Esophagus muscularis mucosa (tissue), 4 donors: ENCODE results near the gene POFUT1. TPM values are rescaled to one million over a fixed set of nuclear protein-coding genes. Genes with fewer than 3 reads are reported as not detected.

Experiments
- DNase-seq: peaks from one replicate; pipeline ENCODE4 v3.0.0-alpha.2; 2017; ENCODE audit errors: extremely low spot score
- H3K27ac ChIP-seq, 4 donors: fragments of 200-600 bp; sonication (generic); replicated peaks in 1 of 4; 1 replicate in 3 of 4; 2 replicates in 1 of 4; pipeline ENCODE4 v1.5.1; 2016 to 2019; ENCODE audit warnings: mild to moderate bottlenecking in 1 of 4
- H3K27me3 ChIP-seq, 4 donors: fragments of 200-600 bp; sonication (generic); one replicate each; pipeline versions ENCODE4 v1.5.1 to v1.6.0; 2016 to 2019
- H3K36me3 ChIP-seq, 4 donors: fragments of 200-600 bp; sonication (generic); one replicate each; pipeline ENCODE4 v1.5.1; 2016 to 2019
- H3K4me1 ChIP-seq, 4 donors: fragments of 200-600 bp; sonication (generic); one replicate each; pipeline ENCODE4 v1.5.1; 2016 to 2019
- H3K4me3 ChIP-seq, 4 donors: fragments of 200-600 bp; sonication (generic); 1 replicate in 2 of 4; 2 replicates in 2 of 4; pipeline ENCODE4 v1.5.1; 2016 to 2019; ENCODE audit warnings: mild to moderate bottlenecking in 4 of 4, moderate library complexity in 1 of 4
- H3K9me3 ChIP-seq, 4 donors: fragments of 200-600 bp; sonication (generic); 1 replicate in 3 of 4; 2 replicates in 1 of 4; pipeline ENCODE4 v1.5.1; 2016 to 2019
- CTCF ChIP-seq, 3 experiments: fragments of 200-600 bp in 2 of 3; fragments of 450-650 bp in 1 of 3; sonication (generic) in 2 of 3; IDR thresholded peaks; one replicate each; pipeline ENCODE4 v1.5.1; 2017 to 2019; ENCODE audit warnings: antibody characterized with exemption in 3 of 3, mild to moderate bottlenecking in 2 of 3, moderate library complexity in 1 of 3
- EP300 ChIP-seq: sonication (generic); formaldehyde crosslinking; IDR thresholded peaks from one replicate; pipeline ENCODE4 v1.6.1; 2017; ENCODE audit warnings: antibody characterized with exemption
- POLR2A ChIP-seq: fragments of 450-650 bp; IDR thresholded peaks from one replicate; pipeline ENCODE4 v1.6.1; 2017; ENCODE audit warnings: antibody characterized with exemption, moderate library complexity, mild to moderate bottlenecking, low read depth
- POLR2AphosphoS5 ChIP-seq, 2 donors: sonication (generic); formaldehyde crosslinking; IDR thresholded peaks; one replicate each; pipeline ENCODE4 v1.6.1; 2017; ENCODE audit warnings: antibody characterized with exemption in 2 of 2
- WGBS: methylation state at CpG from one replicate; pipeline ENCODE4 v1.1.5; 2018; 5-methylcytosine and 5-hydroxymethylcytosine counted together
- intact Hi-C: fragments of 100-400 bp; cut with DNase I; formaldehyde crosslinking; loops from one replicate; pipeline ENCODE4 v1.15.1; 2023
- total RNA-seq, 4 donors: library from RNA; depleted of rRNA; stranded (reverse); fragments of >200 nt; gene quantifications; one replicate each; pipeline versions ENCODE4 v1.1.0 to v1.2.1, GENCODE V29; 2016

Gene POFUT1
- total RNA-seq, 4 donors from 2014 or later: 21.7 to 31.9 (median 29.8) TPM

DNA sequence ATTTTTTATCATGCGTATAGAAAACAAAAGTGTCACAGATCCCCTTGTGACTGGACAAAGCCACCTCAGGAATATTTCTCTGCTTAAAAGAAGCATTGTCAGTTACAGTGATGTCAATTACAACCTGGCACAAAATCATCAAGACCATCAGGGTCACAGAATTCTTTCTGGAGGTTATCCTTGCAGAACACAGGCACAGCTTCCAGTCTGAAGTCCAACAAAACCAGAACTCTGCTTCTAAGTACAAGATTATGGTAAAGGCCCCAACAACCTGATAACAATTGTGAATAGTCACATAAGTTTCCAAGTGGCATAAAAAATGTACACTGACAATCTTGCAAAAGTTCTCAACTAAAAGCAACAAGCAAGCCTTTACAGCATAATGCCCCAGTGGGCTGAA, 21.2 kb upstream of the POFUT1 start:
- Histone ChIP-seq H3K4me3 (no peak overlapping the region), H3K4me1 (peaks cover 13 to 51% (median 34%) of the 10 kb centered on the region in 4 donors), H3K36me3 (peaks cover 0 to 11% (median 3%) of the 10 kb centered on the region in 4 donors), H3K27me3 (no peaks in the 10 kb centered on the region), H3K9me3 (no peaks in the 10 kb centered on the region), H3K27ac (no peak overlapping the region)
- WGBS: 91% methylated on average over 1 of the region's 1 CpG
- intact Hi-C loops: no loop called here
- DNase-seq: no peak
- TF ChIP-seq EP300 (no peak), CTCF (IDR thresholded peaks at IDR 0.05) (no peak), POLR2AphosphoS5 (IDR thresholded peaks at IDR 0.05) (no peak), POLR2A (no peak)

DNA sequence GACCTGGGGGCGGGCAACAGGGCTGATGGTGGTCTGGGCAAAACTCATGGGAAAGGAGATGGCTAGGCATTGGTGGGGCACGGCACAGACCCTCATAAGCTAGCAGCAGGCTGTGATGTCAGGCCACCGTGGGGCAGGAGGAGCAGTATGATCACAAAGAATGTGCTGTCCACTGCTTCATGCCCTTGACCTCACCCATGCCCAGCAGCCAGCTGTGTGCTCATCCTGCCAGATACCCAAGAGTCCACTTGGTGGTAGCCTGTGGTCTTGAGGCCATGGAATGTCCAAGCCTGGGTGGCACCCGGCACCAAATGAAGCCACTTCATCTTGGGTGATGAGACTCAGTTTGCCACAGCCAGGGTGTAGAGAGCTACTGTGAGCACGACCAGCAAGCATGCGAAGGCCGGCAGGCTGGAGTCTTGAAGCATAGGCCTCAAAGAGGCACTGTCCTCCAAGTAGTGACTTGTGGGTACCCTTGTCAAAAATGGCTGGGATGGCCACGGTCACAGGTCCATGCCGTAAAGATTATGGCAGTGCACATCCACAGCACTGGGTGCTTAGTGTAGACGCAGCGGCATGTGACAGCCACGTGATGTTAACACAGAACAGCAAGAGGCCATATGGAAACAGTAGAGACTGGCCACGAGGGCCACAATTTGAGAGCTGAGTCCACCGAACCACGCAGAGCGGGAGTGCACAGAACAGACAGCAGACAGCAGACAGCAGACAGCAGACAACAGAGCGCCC, 19.1 kb upstream of the POFUT1 start:
- 83% methylated on average over 7 of the region's 17 CpGs for WGBS
- intact Hi-C loops: no loop called here
- Histone ChIP-seq H3K9me3 (no peaks in the 10 kb centered on the region), H3K4me3 (peak overlapping the region; percentile 75 to 82 (median 76)), H3K27ac (peak overlapping the region in 3 of 4 donors; percentile 86 to 92 (median 87)), H3K27me3 (no peaks in the 10 kb centered on the region), H3K4me1 (peaks cover 21 to 65% (median 34%) of the 10 kb centered on the region in 4 donors), H3K36me3 (peaks cover 0 to 9% (median 3%) of the 10 kb centered on the region in 4 donors)
- no peak for TF ChIP-seq EP300
- TF ChIP-seq POLR2A: no peak
- TF ChIP-seq POLR2AphosphoS5 (IDR thresholded peaks at IDR 0.05): no peak
- no peak for TF ChIP-seq CTCF (IDR thresholded peaks at IDR 0.05)
- DNase-seq: no peak

DNA sequence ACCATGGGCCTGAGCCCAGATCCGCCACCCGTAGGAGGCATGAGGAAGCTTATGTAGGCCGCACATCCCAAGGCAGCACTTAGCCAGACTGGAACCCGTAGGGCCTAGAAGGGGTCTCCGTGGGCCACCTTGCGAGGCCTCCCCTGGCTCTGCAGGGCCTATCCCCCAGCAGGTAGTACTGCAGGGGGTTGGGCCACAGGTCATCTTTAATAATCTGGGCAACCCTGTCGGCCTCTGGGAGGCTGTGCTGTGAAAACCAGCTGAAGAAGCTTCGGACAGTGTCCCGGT, 18.6 kb upstream of the POFUT1 start:
- H3K27ac ChIP-seq: peak overlapping the region; percentile 84 to 92 (median 86)
- H3K36me3 ChIP-seq: peaks cover 0 to 4% (median 2%) of the 10 kb centered on the region in 4 donors
- 86% methylated on average over 2 of the region's 9 CpGs for WGBS
- H3K4me3 ChIP-seq: peak overlapping the region; percentile 75 to 82 (median 76)
- TF ChIP-seq CTCF (IDR thresholded peaks at IDR 0.05): no peak
- TF ChIP-seq POLR2A: no peak
- TF ChIP-seq POLR2AphosphoS5 (IDR thresholded peaks at IDR 0.05): no peak
- peaks cover 23 to 65% (median 34%) of the 10 kb centered on the region in 4 donors for H3K4me1 ChIP-seq
- no peak for DNase-seq
- no peaks in the 10 kb centered on the region for H3K27me3 ChIP-seq
- intact Hi-C loops: no loop called here
- H3K9me3 ChIP-seq: no peaks in the 10 kb centered on the region

DNA sequence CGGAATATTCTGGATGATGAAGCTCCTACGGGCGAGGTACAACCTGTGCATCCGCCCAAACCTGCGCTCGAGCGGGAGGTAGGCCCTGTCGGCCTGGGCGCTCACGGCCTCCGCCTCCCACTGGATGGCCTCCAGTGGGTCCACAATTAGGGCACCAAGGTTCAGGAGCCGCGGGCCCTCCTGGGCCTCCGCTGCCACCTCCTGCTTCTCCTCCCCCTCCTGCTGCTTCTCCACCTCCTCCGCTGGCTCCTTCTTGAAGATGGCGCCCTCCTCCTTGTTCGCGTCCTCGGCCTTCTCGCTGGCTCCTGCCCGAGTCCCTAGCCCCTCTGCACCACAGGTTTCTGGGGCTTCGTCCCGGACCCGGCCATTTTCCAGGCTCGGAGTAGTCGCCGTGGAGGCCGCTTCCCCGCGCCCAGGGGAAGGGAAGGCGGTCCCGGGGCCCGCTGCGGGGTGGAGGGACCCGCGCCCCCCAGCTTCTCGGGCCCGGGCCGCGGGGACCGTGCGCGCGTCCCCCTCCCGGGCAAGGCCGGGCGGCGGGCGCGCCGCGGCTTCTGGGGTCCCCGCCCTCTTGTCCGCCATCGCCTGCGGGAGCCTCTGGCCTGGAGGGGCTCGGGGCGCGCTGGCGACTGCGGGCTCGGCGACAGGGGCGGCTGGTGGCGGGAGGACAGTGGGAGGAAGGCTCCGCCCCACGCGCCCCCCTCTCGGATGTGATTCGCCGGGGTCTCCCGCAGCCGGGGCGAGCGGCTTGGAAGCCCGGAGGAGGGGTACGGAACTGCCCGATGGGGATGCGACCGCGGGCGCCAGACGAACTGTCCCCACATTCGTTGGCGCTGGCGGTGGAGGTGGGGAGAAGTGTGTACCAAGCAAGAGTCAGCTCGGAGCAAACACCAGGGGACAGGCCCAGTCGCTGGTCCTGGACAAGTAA, 17.7 kb upstream of the POFUT1 start:
- no peak for TF ChIP-seq EP300
- no peak for TF ChIP-seq POLR2A
- TF ChIP-seq POLR2AphosphoS5 (IDR thresholded peaks at IDR 0.05): peak; percentile 2 to 5
- no peak for TF ChIP-seq CTCF (IDR thresholded peaks at IDR 0.05)
- H3K4me3 ChIP-seq: peak overlapping the region; percentile 75 to 82 (median 76)
- H3K9me3 ChIP-seq: no peaks in the 10 kb centered on the region
- H3K27me3 ChIP-seq: no peaks in the 10 kb centered on the region
- H3K36me3 ChIP-seq: peaks cover 0 to 8% (median 6%) of the 10 kb centered on the region in 4 donors
- WGBS: 3% methylated on average over 29 of the region's 88 CpGs
- intact Hi-C loops: no loop called here
- no peak for DNase-seq
- peak overlapping the region; percentile 84 to 92 (median 86) for H3K27ac ChIP-seq
- peaks cover 23 to 65% (median 34%) of the 10 kb centered on the region in 4 donors for H3K4me1 ChIP-seq
